SU-DHL-6 (cell line): Measurements from ENCODE around the gene DMGDH.

ENCODE experiments used
- H2AFZ ChIP-seq: fragments of 200-600 bp; sonication (generic); 2 replicates; pipeline ENCODE4 v1.6.1; 2014; ENCODE audit warnings: low read depth, mild to moderate bottlenecking, moderate library complexity, mixed read lengths, antibody characterized with exemption, low read length; ENCODE audit not compliant: severe bottlenecking
- H3F3A ChIP-seq: fragments of 200-600 bp; shearing (Covaris generic); 2 replicates; pipeline ENCODE4 v1.6.0; 2016; ENCODE audit warnings: antibody characterized with exemption, mild to moderate bottlenecking; ENCODE audit not compliant: insufficient read depth
- H3K27ac ChIP-seq: fragments of 200-600 bp; sonication (generic); 2 replicates; pipeline ENCODE4 v1.5.1; 2016; ENCODE audit warnings: low read depth, mild to moderate bottlenecking, low read length, moderate library complexity, mixed read lengths
- H3K27me3 ChIP-seq: fragments of 200-600 bp; sonication (generic), shearing (Covaris generic); 2 replicates; pipeline ENCODE4 v1.6.0; 2014; ENCODE audit warnings: mild to moderate bottlenecking, low read length
- H3K36me3 ChIP-seq: fragments of 200-600 bp; sonication (generic); 2 replicates; pipeline ENCODE4 v1.6.1; 2014; ENCODE audit warnings: mild to moderate bottlenecking, low read length, mixed read lengths
- H3K4me2 ChIP-seq: fragments of 300-600, 200-600 bp; shearing (Covaris generic), sonication (generic); 2 replicates; pipeline ENCODE4 v1.6.0; 2014; ENCODE audit warnings: low read length, low read depth, mild to moderate bottlenecking; ENCODE audit not compliant: poor library complexity, severe bottlenecking
- H3K4me3 ChIP-seq: fragments of 200-600 bp; sonication (generic); 2 replicates; pipeline ENCODE4 v1.5.1; 2014; ENCODE audit warnings: antibody characterized with exemption, low read length, mild to moderate bottlenecking, mixed read lengths; ENCODE audit not compliant: insufficient read depth, poor library complexity, severe bottlenecking
- H3K79me2 ChIP-seq: fragments of 200-600 bp; sonication (generic); 2 replicates; pipeline ENCODE4 v1.6.1; 2014; ENCODE audit warnings: mild to moderate bottlenecking, low read length, moderate library complexity; ENCODE audit not compliant: insufficient read depth
- H3K9ac ChIP-seq: fragments of 200-600 bp; sonication (generic); 2 replicates; pipeline ENCODE4 v1.7.0; 2014; ENCODE audit warnings: mild to moderate bottlenecking, low read length
- H3K9me2 ChIP-seq: fragments of 200-600 bp; sonication (generic); replicated peaks from 2 replicates; pipeline ENCODE4 v1.6.1; 2014; ENCODE audit warnings: low read length; ENCODE audit not compliant: insufficient read depth
- H3K9me3 ChIP-seq: fragments of 200-600 bp; sonication (generic); 2 replicates; pipeline ENCODE4 v1.6.1; 2014; ENCODE audit warnings: low read length, mixed read lengths; ENCODE audit not compliant: insufficient read depth
- H4K20me1 ChIP-seq: fragments of 200-600 bp; sonication (generic); 2 replicates; pipeline ENCODE4 v1.6.1; 2014; ENCODE audit warnings: low read depth, mild to moderate bottlenecking, antibody characterized with exemption, low read length, moderate library complexity, mixed read lengths
- CTCF ChIP-seq: fragments of 200-600 bp; sonication (generic); IDR thresholded peaks from one replicate; pipeline ENCODE4 v1.5.1; 2017; ENCODE audit warnings: antibody characterized with exemption, mild to moderate bottlenecking, low read length, moderate library complexity; ENCODE audit not compliant: insufficient read depth, poor library complexity, severe bottlenecking
- EZH2phosphoT487 ChIP-seq: fragments of 200-600 bp; sonication (generic), shearing (Covaris generic); conservative IDR thresholded peaks from 2 replicates; pipeline ENCODE4 v1.6.1; 2018; ENCODE audit warnings: mild to moderate bottlenecking, antibody characterized with exemption, low read length, moderate library complexity, mixed read lengths

The DMGDH gene

GRCh38 chr5:78956901-78957300, 112.6 kb downstream of the DMGDH start:
- TF ChIP-seq EZH2phosphoT487 (no peak), CTCF (no peak)
- H3F3A ChIP-seq: no peaks in the 10 kb centered on the region
- no peak overlapping the region for H3K4me3 ChIP-seq
- no peaks in the 10 kb centered on the region for H4K20me1 ChIP-seq
- H3K36me3 ChIP-seq: no peaks in the 10 kb centered on the region
- no peak overlapping the region for H3K4me2 ChIP-seq
- no peak overlapping the region for H2AFZ ChIP-seq
- H3K9ac ChIP-seq: no peak overlapping the region
- H3K27ac ChIP-seq: no peak overlapping the region
- no peaks in the 10 kb centered on the region for H3K9me2 ChIP-seq
- no peaks in the 10 kb centered on the region for H3K9me3 ChIP-seq
- no peaks in the 10 kb centered on the region for H3K27me3 ChIP-seq
- no peaks in the 10 kb centered on the region for H3K79me2 ChIP-seq

GRCh38 chr5:78953092-78953800, 116.2 kb downstream of the DMGDH start:
- no peaks in the 10 kb centered on the region for H3K79me2 ChIP-seq
- H2AFZ ChIP-seq: no peak overlapping the region
- no peaks in the 10 kb centered on the region for H3K9me2 ChIP-seq
- H3F3A ChIP-seq: no peaks in the 10 kb centered on the region
- no peak overlapping the region for H3K4me3 ChIP-seq
- H4K20me1 ChIP-seq: no peaks in the 10 kb centered on the region
- TF ChIP-seq EZH2phosphoT487: no peak
- no peak for TF ChIP-seq CTCF
- no peak overlapping the region for H3K4me2 ChIP-seq
- no peaks in the 10 kb centered on the region for H3K36me3 ChIP-seq
- no peaks in the 10 kb centered on the region for H3K27me3 ChIP-seq
- no peaks in the 10 kb centered on the region for H3K9me3 ChIP-seq
- no peak overlapping the region for H3K27ac ChIP-seq
- H3K9ac ChIP-seq: no peak overlapping the region
